GM19239 (cell line): ENCODE measurements around the gene MBLAC1.
A peak's percentile ranks its signal among the peaks of the same experiment; 100 is the strongest.
"Not testable (repeated sequence)": the region's sequence is repeated elsewhere in the genome, so short reads cannot be mapped to it uniquely, and the experiment has no call there.

Experiments
- DNase-seq: peaks from one replicate; pipeline ENCODE4 v3.0.0; 2011; ENCODE audit warnings: low spot score; ENCODE audit not compliant: insufficient read length
- FAIRE-seq: peaks from 2 replicates; lab custom pipeline; 2011; peaks lifted over from hg19 to GRCh38; lab: Jason Lieb, UNC

MBLAC1 gene

GRCh38 chr7:100119970-100120732 is 6.6 kb upstream of the MBLAC1 start:
- DNase-seq (peak; percentile 36), FAIRE-seq (no peak)

DNA sequence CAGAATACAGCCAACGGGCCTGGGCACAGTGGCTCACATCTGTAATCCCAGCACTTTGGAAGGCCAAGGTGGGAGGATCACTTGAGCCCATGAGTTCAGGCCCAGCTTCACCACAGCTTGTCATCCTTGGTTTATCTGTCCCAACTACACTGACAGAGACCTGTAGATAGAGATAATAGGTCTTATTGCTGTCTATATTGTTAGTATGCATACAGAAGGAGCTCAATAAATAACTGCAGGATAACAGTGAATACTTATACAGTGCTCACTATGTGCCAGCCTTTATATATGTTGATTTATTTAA is 6.1 kb upstream of the MBLAC1 start:
- FAIRE-seq: no peak
- no peak for DNase-seq

GRCh38 chr7:100122067-100122466 is 4.7 kb upstream of the MBLAC1 start:
- FAIRE-seq: no peak

GRCh38 chr7:100122568-100122967 is 4.2 kb upstream of the MBLAC1 start:
- DNase-seq (no peak), FAIRE-seq (no peak)

More at GRCh38 chr7:100122067-100122466, 4.7 kb upstream of the MBLAC1 start:
- DNase-seq: no peak

DNA sequence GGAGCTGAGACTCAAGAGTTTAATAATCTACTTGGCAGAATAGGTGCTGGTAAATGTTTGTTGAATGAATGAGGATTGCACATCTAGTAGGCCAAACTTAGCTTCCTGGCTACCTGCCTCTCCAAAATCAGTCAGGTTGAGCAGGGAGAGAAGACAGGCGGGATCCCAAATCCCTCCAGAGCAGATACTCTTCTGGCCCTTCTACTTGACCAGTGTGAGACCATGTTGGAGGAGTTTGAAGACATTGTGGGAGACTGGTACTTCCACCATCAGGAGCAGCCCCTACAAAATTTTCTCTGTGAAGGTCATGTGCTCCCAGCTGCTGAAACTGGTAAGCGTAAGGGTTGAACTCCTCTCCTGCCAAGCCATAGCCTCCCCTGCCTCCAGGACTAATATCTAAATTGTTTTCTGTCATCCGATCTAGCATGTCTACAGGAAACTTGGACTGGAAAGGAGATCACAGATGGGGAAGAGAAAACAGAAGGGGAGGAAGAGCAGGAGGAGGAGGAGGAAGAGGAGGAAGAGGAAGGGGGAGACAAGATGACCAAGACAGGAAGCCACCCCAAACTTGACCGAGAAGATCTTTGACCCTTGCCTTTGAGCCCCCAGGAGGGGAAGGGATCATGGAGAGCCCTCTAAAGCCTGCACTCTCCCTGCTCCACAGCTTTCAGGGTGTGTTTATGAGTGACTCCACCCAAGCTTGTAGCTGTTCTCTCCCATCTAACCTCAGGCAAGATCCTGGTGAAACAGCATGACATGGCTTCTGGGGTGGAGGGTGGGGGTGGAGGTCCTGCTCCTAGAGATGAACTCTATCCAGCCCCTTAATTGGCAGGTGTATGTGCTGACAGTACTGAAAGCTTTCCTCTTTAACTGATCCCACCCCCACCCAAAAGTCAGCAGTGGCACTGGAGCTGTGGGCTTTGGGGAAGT is 2.2 kb upstream of the MBLAC1 start:
- no peak for FAIRE-seq
- no peak for DNase-seq

DNA sequence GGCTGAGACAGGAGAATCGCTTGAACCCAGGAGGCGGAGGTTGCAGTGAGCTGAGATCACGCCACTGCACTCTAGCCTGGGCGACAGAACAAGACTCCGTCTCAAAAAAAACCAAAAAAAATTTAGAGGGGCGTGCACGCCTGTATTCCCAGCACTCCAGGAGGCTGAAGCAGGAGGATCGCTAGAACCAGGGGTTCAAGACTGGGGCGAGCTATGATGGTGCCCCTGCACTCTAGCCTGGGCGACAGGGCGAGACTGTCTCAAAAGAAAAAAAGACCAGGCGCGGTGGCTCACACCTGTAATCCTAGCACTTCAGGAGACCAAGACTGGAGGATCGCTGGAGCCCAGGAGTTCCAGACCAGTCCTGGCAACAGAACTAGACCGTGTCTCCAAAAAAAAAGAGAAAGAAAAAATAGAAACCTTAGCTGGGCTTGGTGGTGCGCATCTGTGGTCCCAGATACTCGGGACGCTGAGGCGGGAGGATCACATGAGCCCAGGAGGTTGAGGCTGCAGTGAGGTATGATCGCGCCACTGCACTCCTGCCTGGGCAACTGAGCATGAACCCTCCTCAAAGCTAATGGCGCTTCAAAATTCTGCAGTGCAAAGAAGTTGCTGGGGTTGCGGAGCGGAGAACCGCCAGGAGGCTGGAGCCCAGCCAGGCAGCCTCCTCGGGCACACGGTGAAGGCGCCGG is 382 bp upstream of the MBLAC1 start:
- FAIRE-seq: no peak

GRCh38 chr7:100127866-100128636 is 1.3 kb downstream of the MBLAC1 start:
- DNase-seq: no peak
- FAIRE-seq: no peak

More for the DNA sequence above, 382 bp upstream of the MBLAC1 start:
- no peak for DNase-seq

GRCh38 chr7:100128637-100128963 is 1.8 kb downstream of the MBLAC1 start:
- FAIRE-seq (no peak), DNase-seq (no peak)

DNA sequence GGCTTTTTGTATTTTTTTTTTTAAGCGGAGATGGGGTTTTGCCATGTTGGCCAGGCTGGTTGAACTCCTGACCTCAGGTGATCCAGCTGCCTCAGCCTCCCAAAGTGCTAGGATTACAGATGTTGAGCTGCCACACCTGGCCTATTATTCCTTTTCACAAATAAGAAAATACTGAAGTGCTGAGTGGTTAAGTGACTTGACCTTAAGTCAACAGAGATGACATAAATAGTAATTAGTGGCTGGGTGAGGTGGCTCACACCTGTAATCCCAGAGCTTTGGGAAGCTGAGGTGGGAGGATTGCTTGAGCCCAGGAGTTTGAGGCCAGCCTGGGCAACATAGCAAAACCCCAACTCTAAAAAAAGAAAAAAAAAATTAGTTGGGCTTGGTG is 3.4 kb downstream of the MBLAC1 start:
- not testable (repeated sequence) for FAIRE-seq, DNase-seq

GRCh38 chr7:100130608-100131453 is 4.1 kb downstream of the MBLAC1 start:
- no peak for FAIRE-seq

DNA sequence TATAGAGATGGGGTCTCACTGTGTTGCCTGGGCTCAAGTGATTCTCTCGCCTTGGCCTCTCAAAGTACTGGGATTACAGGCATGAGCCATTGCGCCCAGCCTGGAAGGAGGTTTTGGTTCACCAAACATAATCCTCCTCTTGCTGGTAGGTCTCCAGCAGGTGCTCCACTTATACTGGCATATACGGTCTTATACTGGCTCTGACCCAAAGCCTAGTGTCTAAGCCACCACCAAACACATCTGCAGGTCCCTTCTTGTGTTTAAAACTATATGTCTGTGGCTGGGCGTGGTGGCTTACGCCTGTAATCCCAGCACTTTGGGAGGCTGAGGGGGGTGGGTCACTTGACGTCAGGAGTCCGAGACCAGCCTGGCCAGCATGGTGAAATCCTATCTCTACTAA is 5.4 kb downstream of the MBLAC1 start:
- no peak for DNase-seq
- FAIRE-seq: no peak

More at GRCh38 chr7:100130608-100131453, 4.1 kb downstream of the MBLAC1 start:
- peak; percentile 52 for DNase-seq

DNA sequence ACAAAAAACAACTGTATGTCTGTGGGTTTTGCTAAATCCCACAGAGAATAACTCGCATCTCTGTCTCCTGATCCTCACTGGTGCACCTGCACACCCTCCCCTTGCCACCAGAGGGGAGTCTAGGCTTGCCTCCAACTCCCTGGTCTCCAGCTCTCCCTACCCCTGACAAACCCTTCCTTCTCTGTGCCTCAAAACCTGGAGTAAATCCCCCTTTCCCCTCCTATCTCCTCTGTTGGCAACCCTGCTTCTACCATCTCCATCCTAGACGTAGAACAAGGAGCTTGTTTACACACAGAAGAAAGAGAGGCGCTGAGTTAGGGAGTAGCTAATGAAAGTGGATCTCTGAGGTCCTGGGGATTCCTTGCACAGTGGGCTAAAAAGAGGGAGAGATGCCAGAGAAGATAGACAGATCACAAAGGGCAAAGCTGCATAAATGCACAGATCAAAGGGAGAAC is 6.0 kb downstream of the MBLAC1 start:
- DNase-seq (no peak), FAIRE-seq (peak; percentile 78)

DNA sequence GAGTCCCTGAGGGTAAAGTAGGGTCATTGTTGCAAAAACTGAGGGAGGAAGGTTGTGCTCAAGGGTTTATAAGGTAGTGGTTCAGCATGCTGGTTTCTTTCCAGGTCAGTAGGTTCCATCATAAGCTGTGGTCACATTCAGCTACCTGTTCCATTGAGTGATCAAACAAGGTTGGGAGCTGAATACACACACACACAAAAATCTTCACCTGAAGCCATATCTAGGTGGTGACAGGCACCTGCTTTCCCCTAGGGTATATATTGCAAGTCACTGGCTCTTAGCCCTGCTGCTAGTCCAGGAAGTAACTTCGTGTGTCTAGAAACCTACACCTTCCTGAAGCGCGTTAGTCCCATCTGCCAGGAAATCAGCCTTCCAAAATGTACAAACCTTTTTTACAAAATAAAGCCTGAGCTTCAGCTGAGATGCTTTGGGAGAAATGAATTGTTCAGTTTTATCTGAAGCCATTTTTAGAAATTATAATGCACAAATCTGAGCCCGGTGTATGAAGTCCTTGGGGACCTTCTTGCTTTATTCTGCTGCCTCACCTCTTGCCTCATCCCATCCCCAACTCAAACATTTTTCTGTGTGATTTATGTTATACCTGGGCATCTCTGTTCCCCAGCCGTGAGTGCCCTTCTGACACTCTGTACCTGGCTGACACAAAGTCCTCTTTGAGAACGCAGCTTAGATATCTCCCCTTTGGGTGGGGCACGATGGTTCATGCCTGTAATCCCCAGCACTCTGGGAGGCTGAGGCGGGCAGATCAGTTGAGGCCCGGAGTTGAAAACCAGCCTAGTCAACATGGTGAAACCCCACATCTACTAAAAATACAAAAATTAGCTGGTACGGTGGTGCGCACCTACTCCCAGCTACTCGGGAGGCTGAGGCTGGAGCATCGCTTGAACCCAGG is 11.3 kb downstream of the MBLAC1 start:
- DNase-seq: no peak
- peak; percentile 76 for FAIRE-seq

DNA sequence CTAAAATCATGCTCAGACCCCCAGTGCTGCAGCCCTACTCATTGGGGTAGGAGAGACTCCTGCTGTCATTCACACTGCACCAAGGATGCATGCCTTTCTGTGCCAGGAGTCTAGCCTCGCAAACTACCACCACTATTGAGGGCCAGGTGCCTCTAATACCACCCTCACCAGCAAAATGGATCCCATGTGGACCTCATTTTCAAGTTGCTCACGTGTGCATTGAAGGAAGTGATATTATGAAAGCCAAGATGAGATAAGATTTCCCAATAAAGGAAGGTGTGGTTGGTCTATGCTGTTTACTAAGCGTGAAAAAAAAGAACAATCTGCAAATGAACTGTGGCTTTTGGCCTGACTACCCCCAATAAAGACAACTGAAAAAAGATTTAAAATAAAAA is 14.8 kb downstream of the MBLAC1 start:
- FAIRE-seq: no peak

DNA sequence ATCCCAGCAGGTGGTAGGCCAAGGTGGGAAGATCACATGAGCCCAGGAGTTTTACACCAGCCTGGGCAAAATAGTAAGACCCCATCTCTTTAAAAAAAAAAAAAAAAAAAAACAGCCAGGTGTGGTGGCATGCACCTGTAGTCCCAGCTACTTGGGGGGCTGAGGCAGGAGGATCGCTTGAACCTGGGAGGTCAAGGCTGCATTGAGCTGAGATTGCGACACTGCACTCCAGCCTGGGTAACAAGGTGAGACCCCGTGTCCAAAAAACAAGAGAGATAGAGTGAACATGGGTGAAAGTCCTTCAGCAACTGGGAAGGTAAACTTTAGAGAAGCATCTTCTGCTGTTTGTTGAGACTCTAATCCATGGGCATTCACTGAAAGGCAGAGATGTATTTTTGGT is 15.7 kb downstream of the MBLAC1 start:
- DNase-seq: no peak
- no peak for FAIRE-seq

More for the DNA sequence above, 14.8 kb downstream of the MBLAC1 start:
- no peak for DNase-seq

DNA sequence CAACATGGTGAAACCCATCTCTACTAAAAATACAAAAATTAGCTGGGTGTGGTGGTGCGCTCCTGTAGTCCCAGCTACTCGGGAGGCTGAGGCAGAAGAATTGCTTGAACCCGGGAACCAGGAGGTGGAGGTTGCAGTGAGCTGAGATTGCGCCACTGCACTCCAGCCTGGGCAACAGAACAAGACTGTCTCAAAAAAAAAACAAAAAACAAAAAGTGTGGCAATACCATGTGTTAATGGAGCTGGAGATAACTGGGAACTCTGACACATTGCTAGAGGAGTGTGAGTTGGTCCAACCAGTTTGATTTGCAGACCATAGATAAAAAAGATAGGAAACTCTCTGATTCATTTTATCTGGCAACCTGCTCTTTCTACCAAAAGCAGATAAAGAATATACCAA is 19.6 kb downstream of the MBLAC1 start:
- not testable (repeated sequence) for DNase-seq, FAIRE-seq

DNA sequence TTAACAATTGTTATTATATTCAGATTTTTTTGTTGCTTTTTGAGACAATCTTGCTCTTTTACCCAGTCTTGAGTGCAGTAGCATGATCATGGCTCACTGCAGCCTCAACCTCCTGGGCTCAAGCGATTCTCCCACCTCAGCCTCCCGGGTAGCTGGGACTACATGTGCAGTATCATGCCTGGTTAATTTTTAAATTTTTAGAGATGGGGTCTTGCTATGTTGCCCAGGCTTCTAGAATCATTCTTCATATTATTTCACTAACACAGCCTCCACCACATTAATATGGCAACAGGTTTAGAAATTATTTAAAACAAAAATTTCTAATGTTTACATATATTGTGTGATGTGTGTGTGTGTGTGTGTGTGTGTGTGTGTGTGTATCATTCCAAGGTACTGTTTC is 20.5 kb downstream of the MBLAC1 start:
- no peak for FAIRE-seq
- no peak for DNase-seq

DNA sequence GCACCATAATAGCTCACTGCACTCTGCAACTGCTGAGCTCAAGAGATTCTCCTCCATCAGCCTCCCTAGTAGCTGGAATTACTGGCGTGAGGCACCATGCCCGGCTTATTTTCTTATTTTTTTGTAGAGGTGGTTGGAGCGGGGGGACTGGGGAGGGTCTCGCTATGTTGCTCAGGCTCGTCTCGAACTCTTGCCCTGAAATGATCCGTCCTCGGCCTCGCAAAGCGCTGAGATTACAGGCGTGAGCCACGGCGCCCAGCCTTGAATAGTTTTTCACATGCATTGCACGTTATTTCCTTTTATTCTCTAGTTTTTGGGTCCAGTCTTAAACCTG is 21.4 kb downstream of the MBLAC1 start:
- DNase-seq (no peak), FAIRE-seq (no peak)
